ENCODE data around the gene ALDH9A1.
"Not testable (repeated sequence)": the region's sequence is repeated elsewhere in the genome, so short reads cannot be mapped to it uniquely, and the experiment has no call there.

Gene ALDH9A1

DNA sequence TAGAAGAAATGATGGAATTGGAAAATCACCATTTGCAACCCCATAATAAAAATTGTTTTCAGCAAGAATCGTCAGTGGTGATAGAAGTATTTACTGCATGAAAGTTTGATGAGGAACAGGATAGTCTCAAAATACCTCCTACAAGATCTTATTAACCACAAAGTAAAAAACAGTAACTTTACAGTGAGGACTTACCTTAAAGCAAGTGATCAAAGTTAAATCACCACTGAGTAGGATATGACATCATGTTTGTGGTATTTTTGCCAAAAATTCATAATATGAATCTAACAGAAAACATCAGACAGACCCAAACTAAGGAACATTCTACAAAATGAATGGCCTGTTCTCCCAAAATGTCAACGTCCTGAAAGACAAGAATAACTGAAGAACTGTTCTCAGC lies 19.9 kb downstream of the ALDH9A1 start:
- H3K27ac Mint-ChIP-seq: peak overlapping the region; percentile 63
- peaks cover 85% of the 10 kb centered on the region for H3K36me3 Mint-ChIP-seq (ENCODE audit: low read depth)
- no peaks in the 10 kb centered on the region for H3K9me3 Mint-ChIP-seq
- H3K4me1 Mint-ChIP-seq (ENCODE audit: low read depth): peaks cover 19% of the 10 kb centered on the region
- DNase-seq: no peak
- H3K27me3 Mint-ChIP-seq: no peaks in the 10 kb centered on the region
- H3K4me3 Mint-ChIP-seq: no peak overlapping the region

DNA sequence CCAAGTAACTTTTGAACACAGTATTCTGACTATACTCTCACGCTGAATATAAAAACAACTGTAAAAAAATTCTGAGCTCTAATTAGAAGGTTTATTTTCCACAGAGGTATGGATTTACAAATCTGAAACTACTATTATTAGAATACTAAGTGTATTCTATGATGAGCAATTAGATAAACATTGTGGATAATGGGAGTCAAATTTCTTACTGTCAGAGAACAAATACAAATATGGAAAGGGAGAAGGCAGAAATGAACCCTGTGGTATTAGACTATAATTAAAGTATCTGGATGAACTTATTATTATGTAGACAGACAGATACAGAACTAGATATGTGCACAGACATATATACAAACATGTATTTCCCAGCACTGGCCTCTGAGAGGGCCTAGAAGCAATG lies 22.6 kb downstream of the ALDH9A1 start:
- H3K27ac Mint-ChIP-seq: no peak overlapping the region
- DNase-seq: no peak
- no peak overlapping the region for H3K4me3 Mint-ChIP-seq
- peaks cover 82% of the 10 kb centered on the region for H3K36me3 Mint-ChIP-seq (ENCODE audit: low read depth)
- H3K4me1 Mint-ChIP-seq (ENCODE audit: low read depth): peaks cover 23% of the 10 kb centered on the region
- no peaks in the 10 kb centered on the region for H3K27me3 Mint-ChIP-seq
- no peaks in the 10 kb centered on the region for H3K9me3 Mint-ChIP-seq

DNA sequence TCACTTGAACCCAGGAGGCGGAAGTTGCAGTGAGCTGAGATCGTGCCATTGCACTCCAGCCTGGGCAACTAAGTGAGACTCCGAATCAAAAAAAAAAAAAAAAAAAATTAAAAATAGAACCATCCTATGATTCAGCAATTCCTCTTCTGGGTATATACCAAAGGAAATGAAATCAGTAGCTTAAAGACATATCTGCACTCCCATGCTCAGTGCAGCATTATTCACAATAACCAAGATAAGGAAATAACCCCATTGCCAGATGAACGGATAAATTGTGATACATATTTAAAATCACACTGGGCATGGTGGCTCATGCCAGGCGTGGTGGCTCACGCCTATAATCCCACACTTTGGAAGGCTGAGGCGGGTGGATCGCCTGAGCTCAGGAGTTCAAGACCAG lies 23.8 kb downstream of the ALDH9A1 start:
- DNase-seq: no peak
- Mint-ChIP-seq H3K9me3 (no peaks in the 10 kb centered on the region), H3K4me1 (ENCODE audit: low read depth) (peaks cover 23% of the 10 kb centered on the region), H3K27ac (no peak overlapping the region), H3K4me3 (no peak overlapping the region), H3K36me3 (ENCODE audit: low read depth) (peaks cover 79% of the 10 kb centered on the region), H3K27me3 (no peaks in the 10 kb centered on the region)

DNA sequence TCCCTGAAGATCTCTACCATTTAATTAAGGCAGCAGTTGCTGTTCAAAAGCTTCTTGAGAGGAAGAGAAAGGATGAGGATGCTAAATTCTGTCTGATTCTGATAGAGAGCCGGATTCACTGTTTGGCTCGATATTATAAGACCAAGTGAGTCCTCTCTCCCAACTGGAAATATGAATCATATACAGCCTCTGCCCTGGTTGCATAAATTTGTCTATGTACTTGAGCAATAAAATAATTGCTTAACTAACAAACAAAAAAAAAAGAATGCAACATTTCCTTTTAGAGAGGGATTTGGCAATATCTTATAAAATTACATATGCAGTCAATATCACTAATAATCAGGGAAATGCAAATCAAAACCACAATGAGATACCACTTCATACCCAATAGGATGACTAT lies 26.8 kb downstream of the ALDH9A1 start:
- Mint-ChIP-seq H3K36me3 (ENCODE audit: low read depth) (peaks cover 82% of the 10 kb centered on the region), H3K4me1 (ENCODE audit: low read depth) (peaks cover 15% of the 10 kb centered on the region), H3K27me3 (no peaks in the 10 kb centered on the region), H3K9me3 (no peaks in the 10 kb centered on the region), H3K4me3 (no peak overlapping the region), H3K27ac (peak overlapping the region; percentile 47)
- DNase-seq: no peak

DNA sequence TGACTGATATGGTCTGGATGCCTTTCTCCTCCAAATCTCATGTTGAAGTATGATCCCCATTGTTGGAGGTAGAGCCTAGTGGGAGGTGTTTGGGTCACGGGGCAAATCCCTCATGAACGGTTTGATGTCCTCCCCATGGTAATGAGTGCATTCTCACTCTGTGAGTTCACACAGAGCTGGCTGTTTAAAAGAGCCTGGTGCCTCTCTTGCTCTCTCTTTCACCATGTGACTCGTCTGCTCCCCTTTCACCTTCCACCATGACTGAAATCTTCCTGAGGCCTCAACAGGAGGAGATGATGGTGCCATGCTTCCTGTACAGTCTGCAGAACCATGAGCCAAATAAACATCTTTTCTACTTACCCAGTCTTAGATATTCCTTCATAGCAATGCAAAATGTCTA lies 30.2 kb downstream of the ALDH9A1 start:
- peak overlapping the region; percentile 79 for H3K27ac Mint-ChIP-seq
- H3K27me3 Mint-ChIP-seq: no peaks in the 10 kb centered on the region
- peaks cover 15% of the 10 kb centered on the region for H3K4me1 Mint-ChIP-seq (ENCODE audit: low read depth)
- H3K9me3 Mint-ChIP-seq: no peaks in the 10 kb centered on the region
- H3K4me3 Mint-ChIP-seq: no peak overlapping the region
- no peak for DNase-seq
- H3K36me3 Mint-ChIP-seq (ENCODE audit: low read depth): peaks cover 91% of the 10 kb centered on the region

DNA sequence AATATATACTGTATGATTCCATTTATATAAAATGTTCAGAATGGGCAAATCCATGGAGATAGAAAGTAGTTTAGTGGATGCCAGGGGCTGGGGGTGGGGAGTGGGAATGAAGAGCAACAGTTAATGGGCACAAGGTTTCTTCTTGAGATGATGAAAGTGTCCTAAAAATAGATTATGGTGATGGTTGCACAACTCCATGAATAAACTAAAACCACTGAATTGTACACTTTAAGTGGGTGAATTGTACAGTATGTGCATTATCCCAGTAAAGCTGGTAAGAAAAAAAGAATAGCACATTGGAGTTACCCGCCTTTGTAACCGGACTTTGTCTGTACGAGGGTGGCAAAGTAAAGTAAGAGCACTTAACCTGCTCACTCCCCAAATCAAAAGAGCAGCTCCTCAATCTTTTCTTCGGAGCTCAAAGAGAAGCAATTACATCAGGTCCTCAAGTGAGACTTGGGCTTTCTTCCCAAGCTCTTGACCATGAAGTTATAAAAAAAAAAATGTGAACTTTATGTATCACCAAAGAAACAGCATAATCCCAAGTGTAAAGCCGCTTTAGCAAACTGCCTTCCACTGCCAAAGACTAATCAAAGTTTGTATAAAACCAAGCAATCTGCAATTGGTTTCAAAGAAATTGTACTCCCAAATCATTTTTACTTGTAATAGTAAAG lies 32.1 kb downstream of the ALDH9A1 start:
- H3K27me3 Mint-ChIP-seq: no peaks in the 10 kb centered on the region
- H3K27ac Mint-ChIP-seq: peak overlapping the region; percentile 18
- no peak overlapping the region for H3K4me3 Mint-ChIP-seq
- peaks cover 12% of the 10 kb centered on the region for H3K4me1 Mint-ChIP-seq (ENCODE audit: low read depth)
- H3K9me3 Mint-ChIP-seq: no peaks in the 10 kb centered on the region
- H3K36me3 Mint-ChIP-seq (ENCODE audit: low read depth): peaks cover 92% of the 10 kb centered on the region
- no peak for DNase-seq

DNA sequence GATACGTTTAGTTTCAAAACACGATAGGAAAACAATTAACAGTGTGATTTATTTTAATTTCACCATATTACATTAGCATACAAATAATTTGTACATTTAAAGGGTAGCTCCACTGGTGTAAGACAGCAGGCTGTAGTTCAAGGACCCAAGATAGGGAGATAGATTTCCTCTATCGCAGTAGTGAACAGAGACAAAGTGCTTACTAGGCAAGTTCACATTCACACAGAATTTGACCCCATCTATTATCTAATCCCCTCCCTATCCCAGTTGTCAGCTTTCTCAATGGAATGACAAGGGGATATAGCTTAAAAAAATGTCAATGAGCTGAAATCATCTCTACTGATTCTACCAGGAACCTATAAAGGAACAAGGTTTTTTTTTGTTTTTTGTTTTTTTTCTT lies 36.2 kb downstream of the ALDH9A1 start:
- H3K27ac Mint-ChIP-seq: peak overlapping the region; percentile 37
- peaks cover 7% of the 10 kb centered on the region for H3K4me1 Mint-ChIP-seq (ENCODE audit: low read depth)
- no peak for DNase-seq
- H3K4me3 Mint-ChIP-seq: no peak overlapping the region
- H3K9me3 Mint-ChIP-seq: no peaks in the 10 kb centered on the region
- H3K36me3 Mint-ChIP-seq (ENCODE audit: low read depth): peaks cover 79% of the 10 kb centered on the region
- H3K27me3 Mint-ChIP-seq: no peaks in the 10 kb centered on the region

DNA sequence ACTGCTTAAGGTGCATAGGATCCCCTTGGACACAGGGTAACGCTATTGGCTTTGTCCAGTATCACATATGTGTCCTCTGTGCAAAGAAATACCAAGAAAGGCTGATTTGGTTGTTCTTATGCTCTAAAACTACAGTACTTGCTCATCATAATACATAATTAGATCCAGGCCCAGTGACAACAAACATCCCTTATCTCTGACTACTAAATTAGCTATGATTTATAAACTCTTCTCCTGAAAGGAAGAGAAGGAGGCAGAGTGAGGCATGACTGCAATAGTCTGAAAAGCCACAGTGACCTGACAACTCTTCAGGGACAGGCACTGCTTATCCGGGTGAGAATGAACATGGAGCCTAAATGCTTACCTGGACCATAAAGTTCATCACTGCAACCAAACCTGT lies 36.7 kb downstream of the ALDH9A1 start:
- DNase-seq: no peak
- Mint-ChIP-seq H3K27ac (no peak overlapping the region), H3K4me1 (ENCODE audit: low read depth) (peaks cover 7% of the 10 kb centered on the region), H3K4me3 (no peak overlapping the region), H3K9me3 (no peaks in the 10 kb centered on the region), H3K27me3 (no peaks in the 10 kb centered on the region), H3K36me3 (ENCODE audit: low read depth) (peaks cover 77% of the 10 kb centered on the region)

DNA sequence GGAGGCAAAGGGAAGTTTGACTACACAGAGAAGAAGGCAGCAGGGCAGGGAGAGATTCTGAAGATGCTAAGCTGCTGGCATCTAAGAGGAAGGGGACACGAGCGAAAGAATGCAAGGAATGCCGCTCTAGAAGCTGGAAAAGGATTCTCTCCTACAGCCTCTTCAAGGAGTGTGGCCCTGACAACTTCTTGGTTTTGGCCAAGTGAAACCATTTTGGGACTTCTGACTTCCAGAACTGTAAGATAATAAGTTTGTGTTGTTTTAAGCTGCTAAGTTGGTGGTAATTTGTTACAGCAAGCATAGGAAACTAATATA lies 38.8 kb downstream of the ALDH9A1 start:
- H3K27ac Mint-ChIP-seq: peak overlapping the region; percentile 44
- H3K4me3 Mint-ChIP-seq: no peak overlapping the region
- no peaks in the 10 kb centered on the region for H3K27me3 Mint-ChIP-seq
- no peaks in the 10 kb centered on the region for H3K4me1 Mint-ChIP-seq (ENCODE audit: low read depth)
- H3K36me3 Mint-ChIP-seq (ENCODE audit: low read depth): peaks cover 75% of the 10 kb centered on the region
- H3K9me3 Mint-ChIP-seq: no peaks in the 10 kb centered on the region
- no peak for DNase-seq

DNA sequence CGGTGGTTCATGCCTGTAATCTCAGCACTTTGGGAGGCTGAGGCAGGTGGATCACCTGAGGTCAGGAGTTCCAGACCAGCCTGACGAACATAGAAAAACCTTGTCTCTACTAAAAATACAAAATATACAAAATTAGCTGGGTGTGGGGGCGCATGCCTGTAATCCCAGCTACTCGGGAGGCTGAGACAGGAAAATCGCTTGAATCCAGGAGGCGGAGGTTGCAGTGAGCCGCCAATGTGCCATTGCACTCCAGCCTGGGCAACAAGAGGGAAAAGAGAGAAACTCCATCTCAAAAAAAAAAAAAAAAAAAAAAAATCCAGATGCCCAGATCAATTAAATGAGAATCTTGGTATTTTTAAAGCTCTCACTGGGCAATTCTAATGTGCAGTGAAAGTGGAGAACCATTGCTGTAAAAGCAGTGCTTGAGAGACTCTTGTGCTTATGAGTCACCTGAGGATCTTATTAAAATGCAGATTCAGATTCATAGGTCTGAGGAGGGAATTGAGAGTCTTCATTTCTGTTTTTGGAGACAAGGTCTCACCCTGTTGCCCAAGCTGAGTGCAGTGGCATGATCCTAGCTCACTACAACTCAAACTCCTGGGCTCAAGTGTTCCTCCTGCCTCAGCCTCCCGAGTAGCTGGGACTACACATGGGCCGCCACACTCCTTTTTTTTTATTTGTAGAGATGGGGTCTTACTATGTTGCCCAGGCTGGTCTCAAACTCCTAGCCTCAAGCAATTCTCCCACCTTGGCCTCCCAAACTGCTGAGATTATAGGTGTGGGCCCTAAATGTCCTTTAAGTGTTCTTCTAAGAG lies 39.4 kb downstream of the ALDH9A1 start:
- not testable (repeated sequence) for H3K9me3 Mint-ChIP-seq; H3K27me3 Mint-ChIP-seq; DNase-seq; H3K4me3 Mint-ChIP-seq; H3K4me1 Mint-ChIP-seq (ENCODE audit: low read depth)
- Mint-ChIP-seq H3K36me3 (ENCODE audit: low read depth) (peaks cover 75% of the 10 kb centered on the region), H3K27ac (peak overlapping the region; percentile 44)

DNA sequence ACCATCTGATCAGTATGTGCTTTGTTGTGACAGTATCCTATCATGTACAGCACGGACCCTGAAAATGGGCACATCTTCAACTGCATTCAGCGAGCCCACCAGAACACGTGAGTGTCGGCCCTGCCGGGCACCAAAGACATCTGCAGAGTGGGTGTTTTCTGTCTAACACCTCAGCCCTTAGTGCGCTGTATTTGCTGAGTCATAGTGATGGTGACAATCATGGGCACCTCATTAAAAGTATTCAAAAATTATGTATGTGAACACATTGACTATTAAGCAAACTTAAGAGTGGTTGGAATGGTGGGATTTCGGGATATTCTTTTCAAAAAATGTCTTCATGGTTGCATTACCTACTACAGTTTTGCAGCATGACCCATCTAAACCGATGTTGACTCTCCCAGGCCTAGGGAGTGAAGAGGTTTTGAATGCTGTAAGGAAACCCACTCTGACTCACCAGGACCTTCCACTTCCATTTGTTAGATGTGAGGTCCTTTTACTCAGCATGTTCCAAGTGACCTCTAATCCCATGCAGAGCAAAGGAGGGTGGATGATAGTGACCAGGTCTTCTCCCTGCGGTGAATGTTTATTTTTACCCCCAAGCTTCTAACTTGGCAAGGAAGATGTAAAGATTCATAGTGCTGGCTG lies 47.3 kb downstream of the ALDH9A1 start:
- no peaks in the 10 kb centered on the region for H3K27me3 Mint-ChIP-seq
- peaks cover 28% of the 10 kb centered on the region for H3K4me1 Mint-ChIP-seq (ENCODE audit: low read depth)
- H3K36me3 Mint-ChIP-seq (ENCODE audit: low read depth): peaks cover 56% of the 10 kb centered on the region
- no peak for DNase-seq
- no peaks in the 10 kb centered on the region for H3K9me3 Mint-ChIP-seq
- no peak overlapping the region for H3K27ac Mint-ChIP-seq
- no peak overlapping the region for H3K4me3 Mint-ChIP-seq

DNA sequence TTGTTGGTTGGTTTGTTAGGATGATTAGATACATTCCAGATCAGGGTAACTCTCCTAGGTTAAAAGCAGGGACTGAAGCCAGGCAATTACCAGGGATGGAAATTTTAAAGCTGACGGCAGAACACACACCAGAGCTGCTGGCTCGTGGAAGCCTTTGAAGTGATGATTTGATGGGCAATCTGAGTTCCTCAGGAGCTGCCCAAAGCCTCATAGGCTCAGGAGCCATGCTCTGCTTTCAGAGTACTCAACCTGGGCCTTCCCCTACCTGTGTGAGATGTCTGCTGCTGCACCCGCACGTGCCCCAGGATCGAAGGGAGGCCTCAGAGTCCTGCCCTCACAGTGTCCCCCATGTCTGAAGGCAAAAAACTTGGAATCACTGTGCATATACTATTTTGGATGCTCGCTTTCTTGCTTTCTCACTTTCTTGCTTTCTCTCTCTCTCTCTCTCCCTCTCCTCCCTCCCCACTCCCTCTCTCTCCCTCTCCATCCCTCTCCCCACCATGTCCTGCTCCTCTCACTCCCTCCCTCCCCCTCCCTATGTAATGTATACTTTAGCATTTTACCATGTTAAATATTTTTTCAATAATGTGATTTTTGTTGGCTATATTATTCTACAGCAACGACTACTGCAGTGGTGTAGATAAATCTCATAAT lies 49.3 kb downstream of the ALDH9A1 start:
- H3K9me3 Mint-ChIP-seq: no peaks in the 10 kb centered on the region
- H3K27ac Mint-ChIP-seq: peak overlapping the region; percentile 29
- H3K27me3 Mint-ChIP-seq: no peaks in the 10 kb centered on the region
- DNase-seq: no peak
- peaks cover 37% of the 10 kb centered on the region for H3K36me3 Mint-ChIP-seq (ENCODE audit: low read depth)
- H3K4me3 Mint-ChIP-seq: no peak overlapping the region
- peaks cover 40% of the 10 kb centered on the region for H3K4me1 Mint-ChIP-seq (ENCODE audit: low read depth)

DNA sequence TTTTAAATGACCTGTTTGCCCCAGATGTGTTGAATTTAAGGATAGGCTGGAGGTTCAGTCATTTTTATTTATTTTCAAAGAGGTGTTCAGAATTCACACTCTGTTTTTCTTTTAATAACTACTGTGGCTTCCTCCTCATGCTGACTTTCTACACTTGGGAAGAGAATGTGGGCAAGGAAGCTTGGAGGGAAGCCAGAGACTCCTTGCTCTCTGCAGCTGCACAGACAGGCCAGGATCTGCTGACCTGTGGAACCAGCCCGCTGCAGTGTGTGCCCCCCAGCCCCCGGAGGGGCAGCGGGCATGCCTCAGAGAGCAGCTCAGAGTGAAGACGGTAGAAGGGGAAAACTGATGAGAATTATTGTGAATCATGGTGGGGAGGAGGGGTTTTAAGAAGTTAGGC lies 50.4 kb downstream of the ALDH9A1 start:
- Mint-ChIP-seq H3K4me3 (no peak overlapping the region), H3K9me3 (no peaks in the 10 kb centered on the region), H3K27ac (no peak overlapping the region), H3K36me3 (ENCODE audit: low read depth) (peaks cover 28% of the 10 kb centered on the region), H3K4me1 (ENCODE audit: low read depth) (peaks cover 42% of the 10 kb centered on the region), H3K27me3 (no peaks in the 10 kb centered on the region)
- DNase-seq: no peak

DNA sequence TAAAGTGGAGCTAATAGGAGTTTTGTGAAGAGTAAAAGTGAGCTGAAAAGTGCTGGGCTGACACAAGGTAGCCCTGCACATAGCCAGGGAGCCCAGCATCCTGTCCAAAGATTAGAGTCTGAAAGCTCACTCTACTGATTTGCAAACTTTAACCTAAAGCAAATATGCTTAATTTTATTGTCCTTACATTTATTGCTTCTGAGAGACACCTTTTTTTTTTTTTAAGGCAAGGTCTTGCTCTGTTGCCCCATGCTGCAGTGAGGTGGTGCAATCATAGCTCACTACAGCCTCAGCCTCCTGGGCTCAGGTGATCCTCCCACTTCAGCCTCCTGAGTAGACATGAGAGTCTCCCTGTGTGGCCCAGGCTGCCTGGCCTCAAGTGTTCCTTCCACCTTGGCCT lies 50.8 kb downstream of the ALDH9A1 start:
- Mint-ChIP-seq H3K4me1 (ENCODE audit: low read depth) (peaks cover 42% of the 10 kb centered on the region), H3K27ac (no peak overlapping the region)

More for the DNA sequence above, 50.8 kb downstream of the ALDH9A1 start:
- no peak for DNase-seq
- H3K36me3 Mint-ChIP-seq (ENCODE audit: low read depth): peaks cover 25% of the 10 kb centered on the region
- no peaks in the 10 kb centered on the region for H3K9me3 Mint-ChIP-seq
- H3K4me3 Mint-ChIP-seq: no peak overlapping the region
- no peaks in the 10 kb centered on the region for H3K27me3 Mint-ChIP-seq

Data from activated T-cell treated with anti-CD3 and anti-CD28 coated beads, Interleukin-2, amount 50 U/mL, for 24 hours (primary cell).